Measurements from ENCODE around the gene AGBL1.

AGBL1 gene

GRCh38 chr15:86558686-86559085 lies 479.0 kb downstream of the AGBL1 start:
- H3K27me3 ChIP-seq (replicated peaks; ENCODE audit: control insufficient read depth, insufficient read depth, low read length) = no peaks in the 10 kb centered on the region
- no peak for DNase-seq (ENCODE audit: extremely low read depth, insufficient read length)
- H3K36me3 ChIP-seq (ENCODE audit: control insufficient read depth, insufficient read depth, low read length) = no peaks in the 10 kb centered on the region
- no peak overlapping the region for H3K4me3 ChIP-seq (replicated peaks; ENCODE audit: low read depth, low read length)
- TF ChIP-seq, protein P1, sequence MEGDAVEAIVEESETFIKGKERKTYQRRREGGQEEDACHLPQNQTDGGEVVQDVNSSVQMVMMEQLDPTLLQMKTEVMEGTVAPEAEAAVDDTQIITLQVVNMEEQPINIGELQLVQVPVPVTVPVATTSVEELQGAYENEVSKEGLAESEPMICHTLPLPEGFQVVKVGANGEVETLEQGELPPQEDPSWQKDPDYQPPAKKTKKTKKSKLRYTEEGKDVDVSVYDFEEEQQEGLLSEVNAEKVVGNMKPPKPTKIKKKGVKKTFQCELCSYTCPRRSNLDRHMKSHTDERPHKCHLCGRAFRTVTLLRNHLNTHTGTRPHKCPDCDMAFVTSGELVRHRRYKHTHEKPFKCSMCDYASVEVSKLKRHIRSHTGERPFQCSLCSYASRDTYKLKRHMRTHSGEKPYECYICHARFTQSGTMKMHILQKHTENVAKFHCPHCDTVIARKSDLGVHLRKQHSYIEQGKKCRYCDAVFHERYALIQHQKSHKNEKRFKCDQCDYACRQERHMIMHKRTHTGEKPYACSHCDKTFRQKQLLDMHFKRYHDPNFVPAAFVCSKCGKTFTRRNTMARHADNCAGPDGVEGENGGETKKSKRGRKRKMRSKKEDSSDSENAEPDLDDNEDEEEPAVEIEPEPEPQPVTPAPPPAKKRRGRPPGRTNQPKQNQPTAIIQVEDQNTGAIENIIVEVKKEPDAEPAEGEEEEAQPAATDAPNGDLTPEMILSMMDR (IDR thresholded peaks at IDR 0.05; ENCODE audit: insufficient read depth, low read length, poor library complexity, severe bottlenecking) = no peak

DNA sequence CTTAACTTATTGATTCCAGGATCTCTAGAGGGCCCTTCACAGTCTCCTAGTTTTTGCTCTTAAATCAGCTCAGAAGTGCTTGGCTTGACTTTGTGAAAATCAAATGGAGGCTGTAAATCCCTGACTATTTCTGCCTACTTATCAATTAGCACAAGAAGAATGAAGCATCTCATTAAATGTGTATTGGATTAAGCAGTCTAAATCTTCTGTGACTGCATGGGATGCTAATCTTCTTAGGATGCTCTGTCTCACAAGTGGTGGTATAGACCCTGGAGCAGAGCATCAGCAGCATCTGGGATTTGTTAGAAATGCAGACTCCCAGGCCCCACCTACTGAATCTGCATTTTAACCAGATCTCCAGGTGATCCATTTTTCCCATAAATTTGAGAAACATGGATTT lies 488.7 kb downstream of the AGBL1 start:
- no peaks in the 10 kb centered on the region for H3K36me3 ChIP-seq (ENCODE audit: control insufficient read depth, insufficient read depth, low read length)
- no peak for DNase-seq (ENCODE audit: extremely low read depth, insufficient read length)
- TF ChIP-seq, protein P1 (IDR thresholded peaks at IDR 0.05; ENCODE audit: insufficient read depth, low read length, poor library complexity, severe bottlenecking) = no peak
- no peaks in the 10 kb centered on the region for H3K27me3 ChIP-seq (replicated peaks; ENCODE audit: control insufficient read depth, insufficient read depth, low read length)
- H3K4me3 ChIP-seq (replicated peaks; ENCODE audit: low read depth, low read length) = no peak overlapping the region

DNA sequence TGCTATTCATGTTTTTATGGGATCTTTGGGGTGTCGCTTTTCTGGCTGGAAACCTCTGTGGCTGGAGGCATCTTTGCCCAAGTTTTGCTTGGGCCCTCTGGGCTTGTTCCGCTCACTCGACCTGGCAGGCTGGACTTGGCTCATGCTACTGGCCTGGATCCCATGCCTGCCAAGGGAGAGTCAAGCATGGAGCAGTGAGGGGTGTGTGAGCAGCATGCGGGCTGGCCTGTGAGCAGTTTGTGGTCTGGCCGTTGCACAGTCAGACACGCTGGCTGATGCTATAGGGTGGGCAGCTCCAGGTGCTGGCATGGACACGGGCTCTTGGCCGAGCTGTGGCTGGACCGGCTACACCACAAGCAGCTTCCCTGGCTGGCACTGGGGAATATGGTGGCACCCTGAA lies 491.1 kb downstream of the AGBL1 start:
- Histone ChIP-seq H3K27me3 (replicated peaks; ENCODE audit: control insufficient read depth, insufficient read depth, low read length) (no peaks in the 10 kb centered on the region), H3K36me3 (ENCODE audit: control insufficient read depth, insufficient read depth, low read length) (no peaks in the 10 kb centered on the region), H3K4me3 (replicated peaks; ENCODE audit: low read depth, low read length) (no peak overlapping the region)
- TF ChIP-seq, protein P1 (IDR thresholded peaks at IDR 0.05; ENCODE audit: insufficient read depth, low read length, poor library complexity, severe bottlenecking) = no peak
- DNase-seq (ENCODE audit: extremely low read depth, insufficient read length) = no peak

GRCh38 chr15:86571873-86572272 lies 492.2 kb downstream of the AGBL1 start:
- H3K27me3 ChIP-seq (replicated peaks; ENCODE audit: control insufficient read depth, insufficient read depth, low read length) = no peaks in the 10 kb centered on the region
- DNase-seq (ENCODE audit: extremely low read depth, insufficient read length) = no peak
- TF ChIP-seq, protein P1 (IDR thresholded peaks at IDR 0.05; ENCODE audit: insufficient read depth, low read length, poor library complexity, severe bottlenecking) = no peak
- no peaks in the 10 kb centered on the region for H3K36me3 ChIP-seq (ENCODE audit: control insufficient read depth, insufficient read depth, low read length)
- no peak overlapping the region for H3K4me3 ChIP-seq (replicated peaks; ENCODE audit: low read depth, low read length)

GRCh38 chr15:86572368-86572841 lies 492.7 kb downstream of the AGBL1 start:
- TF ChIP-seq, protein P1 (IDR thresholded peaks at IDR 0.05; ENCODE audit: insufficient read depth, low read length, poor library complexity, severe bottlenecking) = no peak
- Histone ChIP-seq H3K27me3 (replicated peaks; ENCODE audit: control insufficient read depth, insufficient read depth, low read length) (no peaks in the 10 kb centered on the region), H3K36me3 (ENCODE audit: control insufficient read depth, insufficient read depth, low read length) (no peaks in the 10 kb centered on the region), H3K4me3 (replicated peaks; ENCODE audit: low read depth, low read length) (no peak overlapping the region)
- DNase-seq (ENCODE audit: extremely low read depth, insufficient read length) = no peak

DNA sequence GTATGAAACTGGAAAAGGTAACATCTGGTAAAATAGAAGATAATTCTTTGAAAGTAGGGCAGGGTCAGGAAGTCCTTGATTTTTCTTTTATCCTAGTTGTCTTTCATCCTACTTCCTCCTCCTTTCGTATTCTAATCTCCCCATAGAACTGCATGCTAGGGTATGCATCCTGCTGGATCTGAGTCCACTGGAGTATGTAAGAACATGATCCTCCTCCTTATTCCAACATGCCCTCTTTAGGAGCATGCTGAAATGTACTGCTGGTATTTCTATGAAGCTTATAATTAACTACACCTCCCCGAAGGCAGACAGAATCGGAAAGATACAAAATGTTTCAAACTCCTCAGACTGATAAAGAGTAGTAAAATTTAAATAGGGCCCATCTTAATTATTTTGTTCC lies 493.8 kb downstream of the AGBL1 start:
- Histone ChIP-seq H3K4me3 (replicated peaks; ENCODE audit: low read depth, low read length) (no peak overlapping the region), H3K27me3 (replicated peaks; ENCODE audit: control insufficient read depth, insufficient read depth, low read length) (no peaks in the 10 kb centered on the region), H3K36me3 (ENCODE audit: control insufficient read depth, insufficient read depth, low read length) (no peaks in the 10 kb centered on the region)
- TF ChIP-seq, protein P1 (IDR thresholded peaks at IDR 0.05; ENCODE audit: insufficient read depth, low read length, poor library complexity, severe bottlenecking) = no peak
- DNase-seq (ENCODE audit: extremely low read depth, insufficient read length) = no peak
